C1 segment of cervical spinal cord (tissue), 14 donors: ENCODE results near the gene PPM1A.

ENCODE experiments used
- DNase-seq, 14 donors: peaks; one replicate each; lab custom pipeline; 2025; lab: John Stamatoyannopoulos, UW

PPM1A gene

GRCh38 chr14:60248697-60249318 lies at the start of gene PPM1A:
Gene PPM1A (plus strand): TSS chr14:60249221. CDS start chr14:60282704, 33,483 bp downstream.
- DNase-seq = peak; percentile 56 to 97 (median 93)

GRCh38 chr14:60199321-60199720 lies 49.7 kb upstream of the PPM1A start:
- no peak for DNase-seq

GRCh38 chr14:60204104-60204842 lies 44.7 kb upstream of the PPM1A start:
- DNase-seq = no peak

GRCh38 chr14:60204843-60205774 lies 43.9 kb upstream of the PPM1A start:
- no peak for DNase-seq

GRCh38 chr14:60206249-60206670 lies 42.8 kb upstream of the PPM1A start:
- DNase-seq = no peak

- no peak for DNase-seq
Measured at GRCh38 chr14:60206837-60207533, 42.0 kb upstream of the PPM1A start.

GRCh38 chr14:60210703-60211102 lies 38.3 kb upstream of the PPM1A start:
- DNase-seq = no peak

GRCh38 chr14:60211153-60211552 lies 37.9 kb upstream of the PPM1A start:
- DNase-seq = no peak

GRCh38 chr14:60212503-60213371 lies 36.3 kb upstream of the PPM1A start:
- no peak for DNase-seq

- DNase-seq = no peak
Measured at GRCh38 chr14:60214003-60214402, 35.0 kb upstream of the PPM1A start.

- DNase-seq = no peak
Measured at GRCh38 chr14:60214415-60215126, 34.5 kb upstream of the PPM1A start.

GRCh38 chr14:60215127-60215444 lies 33.9 kb upstream of the PPM1A start:
- DNase-seq = no peak

- no peak for DNase-seq
Measured at GRCh38 chr14:60215520-60216420, 33.3 kb upstream of the PPM1A start.

GRCh38 chr14:60217713-60218112 lies 31.3 kb upstream of the PPM1A start:
- no peak for DNase-seq

GRCh38 chr14:60220084-60220483 lies 28.9 kb upstream of the PPM1A start:
- DNase-seq = no peak

- no peak for DNase-seq
Measured at GRCh38 chr14:60220917-60221316, 28.1 kb upstream of the PPM1A start.

GRCh38 chr14:60221457-60221856 lies 27.6 kb upstream of the PPM1A start:
- no peak for DNase-seq

GRCh38 chr14:60222820-60223219 lies 26.2 kb upstream of the PPM1A start:
- peak in 12 of 14 donors; percentile 6 to 81 (median 66) for DNase-seq

GRCh38 chr14:60225265-60225664 lies 23.8 kb upstream of the PPM1A start:
- no peak for DNase-seq
